HL-60 (cell line): ENCODE results near the gene KIAA1671.
"Not testable (repeated sequence)": the region's sequence is repeated elsewhere in the genome, so short reads cannot be mapped to it uniquely, and the experiment has no call there.

Experiments used
- GABPA ChIP-seq: IDR thresholded peaks from 2 replicates; pipeline ENCODE4 v1.6.1; 2012; ENCODE audit warnings: low read depth
- POLR2AphosphoS5 ChIP-seq: IDR thresholded peaks from 2 replicates; pipeline ENCODE4 v1.6.1; 2012; ENCODE audit warnings: low read depth
- REST ChIP-seq: IDR thresholded peaks from 2 replicates; pipeline ENCODE4 v1.6.1; 2012; ENCODE audit warnings: low read depth; ENCODE audit not compliant: insufficient replicate concordance
- SPI1 ChIP-seq: IDR thresholded peaks from 2 replicates; pipeline ENCODE4 v1.6.1; 2012; ENCODE audit warnings: low read depth, mild to moderate bottlenecking, borderline replicate concordance
- TF ChIP-seq, protein P1 (sequence below): IDR thresholded peaks from one replicate; pipeline ENCODE4 v1.5.1; 2011; ENCODE audit warnings: low read length, control low read depth, inconsistent platforms; ENCODE audit not compliant: insufficient read depth

GRCh38 chr22:24907101-24907500, 45.4 kb upstream of the KIAA1671 start:
- TF ChIP-seq, protein P1, sequence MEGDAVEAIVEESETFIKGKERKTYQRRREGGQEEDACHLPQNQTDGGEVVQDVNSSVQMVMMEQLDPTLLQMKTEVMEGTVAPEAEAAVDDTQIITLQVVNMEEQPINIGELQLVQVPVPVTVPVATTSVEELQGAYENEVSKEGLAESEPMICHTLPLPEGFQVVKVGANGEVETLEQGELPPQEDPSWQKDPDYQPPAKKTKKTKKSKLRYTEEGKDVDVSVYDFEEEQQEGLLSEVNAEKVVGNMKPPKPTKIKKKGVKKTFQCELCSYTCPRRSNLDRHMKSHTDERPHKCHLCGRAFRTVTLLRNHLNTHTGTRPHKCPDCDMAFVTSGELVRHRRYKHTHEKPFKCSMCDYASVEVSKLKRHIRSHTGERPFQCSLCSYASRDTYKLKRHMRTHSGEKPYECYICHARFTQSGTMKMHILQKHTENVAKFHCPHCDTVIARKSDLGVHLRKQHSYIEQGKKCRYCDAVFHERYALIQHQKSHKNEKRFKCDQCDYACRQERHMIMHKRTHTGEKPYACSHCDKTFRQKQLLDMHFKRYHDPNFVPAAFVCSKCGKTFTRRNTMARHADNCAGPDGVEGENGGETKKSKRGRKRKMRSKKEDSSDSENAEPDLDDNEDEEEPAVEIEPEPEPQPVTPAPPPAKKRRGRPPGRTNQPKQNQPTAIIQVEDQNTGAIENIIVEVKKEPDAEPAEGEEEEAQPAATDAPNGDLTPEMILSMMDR: not testable (repeated sequence)
- TF ChIP-seq POLR2AphosphoS5, SPI1, REST, GABPA: not testable (repeated sequence)
